HepG2 (cell line): ENCODE data around the gene NDOR1. TPM values are rescaled to one million over a fixed set of nuclear protein-coding genes. Genes with fewer than 3 reads are reported as not detected.
A peak's percentile ranks its signal among the peaks of the same experiment; 100 is the strongest.

ENCODE experiments used
- ADNP ChIP-seq: sonication (generic); formaldehyde crosslinking; IDR thresholded peaks from 2 replicates; pipeline ENCODE4 v1.4.0; 2020; ENCODE audit warnings: missing genetic modification reagents
- ATRX ChIP-seq: sonication (generic); formaldehyde crosslinking; IDR thresholded peaks from 2 replicates; pipeline ENCODE4 v1.4.0; 2020; ENCODE audit warnings: missing genetic modification reagents, borderline replicate concordance
- FOXK1 ChIP-seq: sonication (generic); formaldehyde crosslinking; IDR thresholded peaks from 2 replicates; pipeline ENCODE4 v1.4.0; 2020; ENCODE audit warnings: low read depth, missing genetic modification reagents, borderline replicate concordance
- GTF3A ChIP-seq: sonication (generic); formaldehyde crosslinking; conservative IDR thresholded peaks from 2 replicates; pipeline ENCODE4 v1.4.0; 2020; ENCODE audit warnings: mild to moderate bottlenecking, missing genetic modification reagents
- HDAC2 ChIP-seq: sonication (generic); formaldehyde crosslinking; IDR thresholded peaks from 2 replicates; pipeline ENCODE4 v1.4.0; 2020; ENCODE audit warnings: missing genetic modification reagents
- MAFF ChIP-seq: IDR thresholded peaks from 2 replicates; pipeline ENCODE4 v1.6.1; 2011; ENCODE audit warnings: low read depth, low read length, improper control_type of control experiment
- MXD4 ChIP-seq: IDR thresholded peaks from 2 replicates; pipeline ENCODE4 v1.6.1; 2016; ENCODE audit warnings: mild to moderate bottlenecking, missing biosample characterization, missing genetic modification reagents
- PLRG1 ChIP-seq: fragments of 450-650 bp; conservative IDR thresholded peaks from 2 replicates; pipeline ENCODE4 v1.6.1; 2016
- RAD51 ChIP-seq: fragments of 450-650 bp; IDR thresholded peaks from 2 replicates; pipeline ENCODE4 v1.6.1; 2016; ENCODE audit warnings: borderline replicate concordance
- RBM39 ChIP-seq: fragments of 200-400 bp; formaldehyde crosslinking; IDR thresholded peaks from one replicate; pipeline ENCODE4 v1.6.1; 2018; ENCODE audit warnings: antibody characterized with exemption, mild to moderate bottlenecking, low read depth, low read length; ENCODE audit not compliant: poor library complexity, severe bottlenecking
- RXRB ChIP-seq: IDR thresholded peaks from 2 replicates; pipeline ENCODE4 v1.6.1; 2016; ENCODE audit warnings: borderline replicate concordance, missing genetic modification reagents, missing compliant biosample characterization
- SATB2 ChIP-seq: sonication (generic); formaldehyde crosslinking; IDR thresholded peaks from 2 replicates; pipeline ENCODE4 v1.5.0; 2020; ENCODE audit warnings: missing genetic modification reagents
- SMAD1 ChIP-seq: sonication (generic); formaldehyde crosslinking; IDR thresholded peaks from 2 replicates; pipeline ENCODE4 v1.4.0; 2020; ENCODE audit warnings: missing genetic modification reagents, low read depth, mild to moderate bottlenecking, borderline replicate concordance
- TBL1XR1 ChIP-seq: fragments of 150-350 bp; IDR thresholded peaks from 2 replicates; pipeline ENCODE4 v1.6.1; 2014; ENCODE audit warnings: borderline replicate concordance, low read length; ENCODE audit not compliant: partially characterized antibody
- WIZ ChIP-seq: sonication (generic); formaldehyde crosslinking; IDR thresholded peaks from 2 replicates; pipeline ENCODE4 v1.5.1; 2020; ENCODE audit warnings: mild to moderate bottlenecking, missing genetic modification reagents
- XBP1 ChIP-seq: sonication (generic); formaldehyde crosslinking; IDR thresholded peaks from 2 replicates; pipeline ENCODE4 v1.5.0; 2020; ENCODE audit warnings: missing genetic modification reagents
- ZC3H13 ChIP-seq: sonication (generic); formaldehyde crosslinking; IDR thresholded peaks from 2 replicates; pipeline ENCODE4 v1.8.1; 2023; ENCODE audit warnings: mild to moderate bottlenecking, missing genetic modification reagents, moderate library complexity
- ZC3H4 ChIP-seq: sonication (generic); formaldehyde crosslinking; IDR thresholded peaks from 2 replicates; pipeline ENCODE4 v1.4.0; 2020; ENCODE audit warnings: missing genetic modification reagents, borderline replicate concordance
- ZEB1 ChIP-seq: IDR thresholded peaks from 2 replicates; pipeline ENCODE4 v1.6.1; 2012; ENCODE audit warnings: mild to moderate bottlenecking, low read depth, inconsistent platforms; ENCODE audit not compliant: insufficient replicate concordance
- ZNF20 ChIP-seq: sonication (generic); formaldehyde crosslinking; IDR thresholded peaks from 2 replicates; pipeline ENCODE4 v1.4.0; 2020; ENCODE audit warnings: mild to moderate bottlenecking, moderate library complexity, missing genetic modification reagents
- ZNF343 ChIP-seq: sonication (generic); formaldehyde crosslinking; IDR thresholded peaks from 2 replicates; pipeline ENCODE4 v1.4.0; 2020; ENCODE audit warnings: mild to moderate bottlenecking, missing genetic modification reagents
- ZNF468 ChIP-seq: sonication (generic); formaldehyde crosslinking; IDR thresholded peaks from 2 replicates; pipeline ENCODE4 v1.8.0; 2022; ENCODE audit warnings: mild to moderate bottlenecking, moderate library complexity, missing genetic modification reagents
- ZNF552 ChIP-seq: sonication (generic); formaldehyde crosslinking; IDR thresholded peaks from 2 replicates; pipeline ENCODE4 v1.9.0; 2022; ENCODE audit warnings: missing genetic modification reagents, mild to moderate bottlenecking, borderline replicate concordance
- ZNF747 ChIP-seq: sonication (generic); formaldehyde crosslinking; IDR thresholded peaks from 2 replicates; pipeline ENCODE4 v1.8.1; 2023; ENCODE audit warnings: missing genetic modification reagents, mild to moderate bottlenecking, borderline replicate concordance
- polyA plus RNA-seq, 8 experiments: library from polyadenylated mRNA; depleted of rRNA in 3 of 8; stranded (reverse) in 7 of 8; unstranded in 1 of 8; fragments of >200 nt; fragmentation: Illumina TruSeq in 4 of 8; extraction: Trizol in 4 of 8; gene quantifications; 2 replicates each; pipeline versions ENCODE4 v1.2.1 to v1.2.3, GENCODE V29; 2011 to 2016; ENCODE audit warnings: low read depth in 4 of 8, missing spikeins in 1 of 8, mixed read lengths in 1 of 8; ENCODE audit not compliant: insufficient read depth in 1 of 8
- total RNA-seq, 5 experiments: library from RNA; depleted of rRNA; stranded (reverse); fragments of >200 nt; fragmentation: Illumina TruSeq; extraction: Trizol; gene quantifications; 2 replicates each; pipeline ENCODE4 v1.2.3, GENCODE V29; 2016; ENCODE audit warnings: low read depth in 1 of 5
- TF ChIP-seq, protein P1 (sequence below): IDR thresholded peaks from 2 replicates; pipeline ENCODE4 v1.6.1; 2016
- TF ChIP-seq, protein P2 (sequence below): sonication (generic); formaldehyde crosslinking; IDR thresholded peaks from 2 replicates; pipeline ENCODE4 v1.5.1; 2020; ENCODE audit warnings: mild to moderate bottlenecking, missing genetic modification reagents, moderate library complexity
- TF ChIP-seq, protein P3 (sequence below): sonication (generic); formaldehyde crosslinking; IDR thresholded peaks from 2 replicates; pipeline ENCODE4 v1.9.0; 2021; ENCODE audit warnings: missing genetic modification reagents, borderline replicate concordance
- TF ChIP-seq, protein P4 (sequence below): sonication (generic); formaldehyde crosslinking; IDR thresholded peaks from 2 replicates; pipeline ENCODE4 v1.5.0; 2020; ENCODE audit warnings: mild to moderate bottlenecking, missing genetic modification reagents, moderate library complexity

NDOR1 gene
- total and polyA plus RNA-seq, 2 of the 13 experiments (the other 11 are each of a cell fraction or from before 2014, with no cell fraction given) = 3.6 to 8.7 TPM

DNA sequence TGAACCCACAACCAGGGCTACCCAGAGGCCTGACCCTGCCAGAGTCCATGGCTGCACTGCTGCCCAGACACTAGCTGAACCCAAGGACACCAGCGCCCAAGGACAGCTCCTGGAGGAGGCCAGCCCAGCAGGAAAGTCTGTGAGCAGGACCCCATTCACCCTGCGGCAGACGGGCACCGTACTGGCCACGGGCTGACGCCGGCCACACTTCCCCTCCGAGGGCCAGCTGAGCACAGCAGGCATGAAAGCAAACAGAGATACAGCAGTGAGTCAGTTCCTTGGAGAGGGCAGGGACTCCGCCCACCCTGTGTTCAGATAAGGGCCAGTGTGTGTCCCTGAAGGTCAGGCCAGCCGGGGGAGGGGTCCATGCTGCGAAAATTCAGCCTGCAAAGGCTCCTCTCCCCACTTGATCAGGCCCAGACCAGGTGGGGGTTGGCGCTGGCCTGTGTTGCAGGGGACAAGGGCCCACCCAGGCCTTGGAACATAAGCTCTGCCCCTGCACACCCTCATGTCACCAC is 13.3 kb downstream of the NDOR1 start (continued):
- no peak for TF ChIP-seq RAD51
- TF ChIP-seq WIZ (CRISPR knock-in tag) = no peak
- TF ChIP-seq SATB2 (CRISPR knock-in tag) = no peak
- no peak for TF ChIP-seq GTF3A
- peak; percentile 62; the same call in 1 of the 2 replicates for TF ChIP-seq MXD4 (CRISPR knock-in tag)
- no peak for TF ChIP-seq SMAD1 (CRISPR knock-in tag)
- no peak for TF ChIP-seq ATRX
- no peak for TF ChIP-seq TBL1XR1
- TF ChIP-seq ZNF552 (CRISPR knock-in tag) = no peak
- TF ChIP-seq ZEB1 = no peak
- no peak for TF ChIP-seq XBP1 (CRISPR knock-in tag)
- TF ChIP-seq, protein P1, sequence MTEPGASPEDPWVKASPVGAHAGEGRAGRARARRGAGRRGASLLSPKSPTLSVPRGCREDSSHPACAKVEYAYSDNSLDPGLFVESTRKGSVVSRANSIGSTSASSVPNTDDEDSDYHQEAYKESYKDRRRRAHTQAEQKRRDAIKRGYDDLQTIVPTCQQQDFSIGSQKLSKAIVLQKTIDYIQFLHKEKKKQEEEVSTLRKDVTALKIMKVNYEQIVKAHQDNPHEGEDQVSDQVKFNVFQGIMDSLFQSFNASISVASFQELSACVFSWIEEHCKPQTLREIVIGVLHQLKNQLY (CRISPR knock-in tag) = no peak; the same call in 1 of the 2 replicates
- TF ChIP-seq, protein P2, sequence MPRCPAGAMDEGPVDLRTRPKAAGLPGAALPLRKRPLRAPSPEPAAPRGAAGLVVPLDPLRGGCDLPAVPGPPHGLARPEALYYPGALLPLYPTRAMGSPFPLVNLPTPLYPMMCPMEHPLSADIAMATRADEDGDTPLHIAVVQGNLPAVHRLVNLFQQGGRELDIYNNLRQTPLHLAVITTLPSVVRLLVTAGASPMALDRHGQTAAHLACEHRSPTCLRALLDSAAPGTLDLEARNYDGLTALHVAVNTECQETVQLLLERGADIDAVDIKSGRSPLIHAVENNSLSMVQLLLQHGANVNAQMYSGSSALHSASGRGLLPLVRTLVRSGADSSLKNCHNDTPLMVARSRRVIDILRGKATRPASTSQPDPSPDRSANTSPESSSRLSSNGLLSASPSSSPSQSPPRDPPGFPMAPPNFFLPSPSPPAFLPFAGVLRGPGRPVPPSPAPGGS = no peak
- no peak for TF ChIP-seq ZNF20 (CRISPR knock-in tag)
- no peak for TF ChIP-seq RBM39
- no peak for TF ChIP-seq MAFF
- TF ChIP-seq ZNF468 (CRISPR knock-in tag) = no peak
- no peak; the same call in 1 of the 2 replicates for TF ChIP-seq ZNF747
- TF ChIP-seq ZC3H13 (CRISPR knock-in tag) = peak; percentile 86
- TF ChIP-seq ADNP (CRISPR knock-in tag) = no peak
- TF ChIP-seq HDAC2 = peak; percentile 75
- no peak for TF ChIP-seq PLRG1
- peak; percentile 68; the same call in 1 of the 2 replicates for TF ChIP-seq RXRB (CRISPR knock-in tag)
- TF ChIP-seq ZC3H4 = no peak
- TF ChIP-seq ZNF343 (CRISPR knock-in tag) = no peak
- 0 out of 2 replicates have a peak, but pooled peaks have one; percentile 35 for TF ChIP-seq FOXK1 (CRISPR knock-in tag)
- TF ChIP-seq, protein P3, sequence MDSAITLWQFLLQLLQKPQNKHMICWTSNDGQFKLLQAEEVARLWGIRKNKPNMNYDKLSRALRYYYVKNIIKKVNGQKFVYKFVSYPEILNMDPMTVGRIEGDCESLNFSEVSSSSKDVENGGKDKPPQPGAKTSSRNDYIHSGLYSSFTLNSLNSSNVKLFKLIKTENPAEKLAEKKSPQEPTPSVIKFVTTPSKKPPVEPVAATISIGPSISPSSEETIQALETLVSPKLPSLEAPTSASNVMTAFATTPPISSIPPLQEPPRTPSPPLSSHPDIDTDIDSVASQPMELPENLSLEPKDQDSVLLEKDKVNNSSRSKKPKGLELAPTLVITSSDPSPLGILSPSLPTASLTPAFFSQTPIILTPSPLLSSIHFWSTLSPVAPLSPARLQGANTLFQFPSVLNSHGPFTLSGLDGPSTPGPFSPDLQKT (CRISPR knock-in tag) = no peak
- TF ChIP-seq, protein P4, sequence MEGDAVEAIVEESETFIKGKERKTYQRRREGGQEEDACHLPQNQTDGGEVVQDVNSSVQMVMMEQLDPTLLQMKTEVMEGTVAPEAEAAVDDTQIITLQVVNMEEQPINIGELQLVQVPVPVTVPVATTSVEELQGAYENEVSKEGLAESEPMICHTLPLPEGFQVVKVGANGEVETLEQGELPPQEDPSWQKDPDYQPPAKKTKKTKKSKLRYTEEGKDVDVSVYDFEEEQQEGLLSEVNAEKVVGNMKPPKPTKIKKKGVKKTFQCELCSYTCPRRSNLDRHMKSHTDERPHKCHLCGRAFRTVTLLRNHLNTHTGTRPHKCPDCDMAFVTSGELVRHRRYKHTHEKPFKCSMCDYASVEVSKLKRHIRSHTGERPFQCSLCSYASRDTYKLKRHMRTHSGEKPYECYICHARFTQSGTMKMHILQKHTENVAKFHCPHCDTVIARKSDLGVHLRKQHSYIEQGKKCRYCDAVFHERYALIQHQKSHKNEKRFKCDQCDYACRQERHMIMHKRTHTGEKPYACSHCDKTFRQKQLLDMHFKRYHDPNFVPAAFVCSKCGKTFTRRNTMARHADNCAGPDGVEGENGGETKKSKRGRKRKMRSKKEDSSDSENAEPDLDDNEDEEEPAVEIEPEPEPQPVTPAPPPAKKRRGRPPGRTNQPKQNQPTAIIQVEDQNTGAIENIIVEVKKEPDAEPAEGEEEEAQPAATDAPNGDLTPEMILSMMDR = 0 out of 2 replicates have a peak, but pooled peaks have one; percentile 3
